AG10803 (cell line): ENCODE data around the gene WDR87.

ENCODE experiments used
- DNase-seq: peaks from one replicate; pipeline ENCODE4 v3.0.0; 2010; ENCODE audit warnings: low read depth
- H3K4me3 ChIP-seq: 2 replicates; pipeline ENCODE4 v1.5.1; 2011; ENCODE audit warnings: mild to moderate bottlenecking, low read length, control low read depth
- TF ChIP-seq, protein P1 (sequence below): conservative IDR thresholded peaks from 2 replicates; pipeline ENCODE4 v1.5.1; 2011; ENCODE audit warnings: mild to moderate bottlenecking, low read length, control low read depth, inconsistent platforms

The WDR87 gene

DNA sequence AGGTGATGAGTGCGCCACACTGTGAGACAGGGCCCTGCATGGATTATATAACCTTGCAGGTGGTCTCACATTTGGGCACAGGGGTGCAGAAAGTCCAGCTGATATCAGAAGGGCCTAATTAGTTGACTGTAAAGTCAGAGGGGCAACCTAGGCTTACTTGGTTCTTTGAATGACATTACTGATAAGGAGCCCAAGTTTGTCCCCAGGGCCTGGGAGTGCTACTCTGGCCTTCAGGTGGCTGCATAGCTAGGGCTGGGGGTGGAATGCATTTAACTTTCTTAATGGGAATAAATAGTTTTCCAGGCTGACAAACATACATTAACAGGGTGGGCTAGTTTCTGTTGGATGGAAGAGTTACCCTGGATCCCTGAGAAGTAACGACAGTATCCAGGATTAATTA lies 3.3 kb downstream of the WDR87 start:
- DNase-seq: no peak
- TF ChIP-seq, protein P1, sequence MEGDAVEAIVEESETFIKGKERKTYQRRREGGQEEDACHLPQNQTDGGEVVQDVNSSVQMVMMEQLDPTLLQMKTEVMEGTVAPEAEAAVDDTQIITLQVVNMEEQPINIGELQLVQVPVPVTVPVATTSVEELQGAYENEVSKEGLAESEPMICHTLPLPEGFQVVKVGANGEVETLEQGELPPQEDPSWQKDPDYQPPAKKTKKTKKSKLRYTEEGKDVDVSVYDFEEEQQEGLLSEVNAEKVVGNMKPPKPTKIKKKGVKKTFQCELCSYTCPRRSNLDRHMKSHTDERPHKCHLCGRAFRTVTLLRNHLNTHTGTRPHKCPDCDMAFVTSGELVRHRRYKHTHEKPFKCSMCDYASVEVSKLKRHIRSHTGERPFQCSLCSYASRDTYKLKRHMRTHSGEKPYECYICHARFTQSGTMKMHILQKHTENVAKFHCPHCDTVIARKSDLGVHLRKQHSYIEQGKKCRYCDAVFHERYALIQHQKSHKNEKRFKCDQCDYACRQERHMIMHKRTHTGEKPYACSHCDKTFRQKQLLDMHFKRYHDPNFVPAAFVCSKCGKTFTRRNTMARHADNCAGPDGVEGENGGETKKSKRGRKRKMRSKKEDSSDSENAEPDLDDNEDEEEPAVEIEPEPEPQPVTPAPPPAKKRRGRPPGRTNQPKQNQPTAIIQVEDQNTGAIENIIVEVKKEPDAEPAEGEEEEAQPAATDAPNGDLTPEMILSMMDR: no peak
- no peak overlapping the region for H3K4me3 ChIP-seq

DNA sequence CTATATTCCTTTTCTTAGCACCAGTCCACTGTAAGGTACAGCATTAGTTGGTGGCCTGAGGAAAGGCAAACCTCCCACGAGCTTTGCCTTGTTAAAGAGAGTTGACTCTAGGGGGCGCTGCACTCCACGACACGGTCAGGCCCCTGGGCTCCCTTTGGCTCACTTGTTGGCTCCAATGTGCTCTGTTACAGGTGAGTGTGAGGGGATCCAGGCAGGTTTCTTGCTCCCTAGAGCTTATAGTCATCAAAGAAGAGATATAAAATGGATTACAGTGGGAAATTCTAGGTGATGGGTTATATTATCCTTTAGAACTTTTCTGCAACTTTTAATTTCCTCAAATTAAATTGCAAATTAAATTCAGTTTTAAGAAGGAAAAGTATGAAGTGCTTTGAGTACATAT lies 3.7 kb downstream of the WDR87 start:
- peak; percentile 62 for DNase-seq
- TF ChIP-seq, protein P1: peak; percentile 84
- H3K4me3 ChIP-seq: no peak overlapping the region

DNA sequence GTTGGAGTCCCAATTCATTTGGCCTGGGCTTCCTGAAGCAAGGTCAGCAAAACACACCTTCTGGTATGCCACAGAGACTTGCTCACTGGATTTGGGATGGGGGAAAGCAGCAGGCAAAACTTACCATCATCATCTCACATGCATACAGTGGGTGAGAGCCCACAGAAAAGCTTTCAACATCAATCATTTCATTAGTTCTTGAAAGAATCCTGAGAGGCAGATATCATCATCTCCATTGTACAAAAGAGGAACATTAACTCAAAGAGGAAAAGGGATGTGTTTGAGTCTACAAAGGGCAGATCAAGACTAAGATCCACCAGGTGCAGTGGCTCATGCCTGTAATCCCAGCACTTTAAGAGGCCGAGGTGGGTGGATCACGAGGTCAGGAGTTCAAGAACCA lies 6.4 kb downstream of the WDR87 start:
- TF ChIP-seq, protein P1: no peak
- DNase-seq: no peak
- no peak overlapping the region for H3K4me3 ChIP-seq

DNA sequence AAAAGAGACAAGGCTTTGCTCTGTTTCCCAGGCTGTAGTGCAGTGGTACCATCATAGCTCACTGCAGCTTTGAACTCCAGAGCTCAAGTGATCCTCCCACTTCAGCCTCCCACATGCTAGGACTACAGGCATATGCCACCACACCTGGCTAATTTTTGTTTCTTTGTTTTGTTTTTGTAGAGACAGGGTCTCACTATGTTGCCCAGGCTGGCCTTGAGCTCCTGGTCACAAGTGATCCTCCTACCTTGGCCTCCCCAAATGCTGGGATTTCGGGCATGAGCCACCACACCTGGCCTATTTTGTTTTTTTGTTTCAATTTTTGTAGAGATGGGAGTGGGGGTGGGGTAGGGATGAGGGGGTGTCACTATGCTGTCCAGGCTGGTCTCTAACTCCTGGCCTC lies 6.9 kb downstream of the WDR87 start:
- no peak overlapping the region for H3K4me3 ChIP-seq
- DNase-seq: no peak
- TF ChIP-seq, protein P1: no peak

DNA sequence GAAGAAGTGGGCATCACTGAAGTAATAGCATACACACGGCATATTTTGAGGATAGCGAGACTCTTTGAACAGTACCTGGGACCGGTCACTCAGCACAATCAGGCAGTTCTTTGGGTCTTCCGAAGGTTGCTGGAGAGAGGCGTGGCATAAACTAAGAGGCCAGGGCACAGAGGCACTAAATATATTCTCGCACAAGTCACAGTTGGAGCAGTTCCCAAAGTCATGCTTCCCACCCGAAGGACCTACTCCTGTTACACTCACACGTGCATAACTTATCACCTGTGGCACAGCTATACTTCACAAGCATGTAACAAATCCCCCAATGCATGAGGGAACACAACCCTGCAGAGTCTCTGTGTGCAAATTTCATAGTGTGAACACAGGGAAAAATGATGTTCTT lies 10.2 kb downstream of the WDR87 start:
- H3K4me3 ChIP-seq: no peak overlapping the region
- TF ChIP-seq, protein P1: no peak
- no peak for DNase-seq

DNA sequence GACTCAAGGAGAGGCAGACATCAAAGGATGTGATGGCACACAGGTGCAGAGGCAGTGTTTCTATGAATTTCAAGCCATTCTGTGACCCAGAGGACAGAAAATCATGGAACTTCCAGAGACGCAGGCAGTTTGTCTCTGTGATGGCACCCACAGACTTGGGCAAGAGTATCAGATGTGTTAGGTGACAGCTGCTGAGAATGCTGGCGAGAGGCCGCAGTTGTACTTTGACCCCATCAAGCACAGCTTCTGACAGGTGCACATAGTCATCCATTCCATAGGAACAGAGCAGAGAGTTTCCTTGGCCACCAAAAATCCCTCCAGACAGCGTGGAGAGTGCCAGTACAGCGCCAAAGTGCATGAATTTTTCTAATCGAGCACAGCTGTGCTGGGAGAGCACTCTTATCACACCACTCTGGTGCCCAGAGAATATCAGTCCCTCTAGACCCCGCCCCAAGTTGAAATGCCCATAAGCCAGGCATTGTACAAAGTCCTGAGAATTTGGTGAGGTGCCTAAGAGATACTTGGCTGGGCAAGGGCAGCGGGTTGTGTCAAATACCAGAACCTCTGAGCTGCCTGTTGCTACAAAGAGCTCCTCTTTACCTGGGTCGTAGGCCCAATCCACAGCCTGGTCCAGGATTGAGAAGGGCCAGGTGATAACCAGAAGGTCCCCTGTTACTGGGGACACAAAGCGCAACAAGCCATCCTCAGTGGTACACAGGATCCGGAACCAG lies 12.4 kb downstream of the WDR87 start:
- no peak for DNase-seq

DNA sequence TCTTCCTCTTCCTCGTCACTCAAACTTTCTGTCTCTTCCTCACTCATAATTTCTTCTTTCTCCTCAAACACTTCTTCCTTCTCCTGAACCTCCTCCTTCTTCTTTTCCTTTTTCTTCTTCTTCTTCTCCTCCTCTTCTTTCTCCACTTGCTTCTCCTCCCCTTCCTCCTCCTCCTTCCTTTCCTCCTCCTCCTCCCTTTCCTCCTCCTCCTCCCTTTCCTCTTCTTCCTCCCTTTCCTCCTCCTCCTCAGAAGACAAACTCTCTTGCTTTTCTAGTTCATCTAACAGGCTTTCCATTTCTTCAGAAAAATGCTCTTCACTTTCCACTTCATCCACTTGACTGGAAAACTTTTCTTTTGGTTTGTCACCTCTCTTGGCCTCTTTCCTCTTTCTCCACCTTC lies 19.8 kb downstream of the WDR87 start:
- no peak overlapping the region for H3K4me3 ChIP-seq
- DNase-seq: no peak

More for the DNA sequence above, 12.4 kb downstream of the WDR87 start:
- H3K4me3 ChIP-seq: no peak overlapping the region
- TF ChIP-seq, protein P1: no peak

More for the DNA sequence above, 19.8 kb downstream of the WDR87 start:
- TF ChIP-seq, protein P1: no peak
